Stomach (tissue), 9 donors: ENCODE results near the gene KIRREL3. TPM values are rescaled to one million over a fixed set of nuclear protein-coding genes. Genes with fewer than 3 reads are reported as not detected.

ENCODE experiments used
- DNase-seq, 2 donors: peaks; one replicate each; pipeline versions ENCODE4 v3.0.0 to v3.0.0-alpha.2; 2013 to 2019
- H3K27ac ChIP-seq, 5 donors: fragments of 200-600 bp in 4 of 5; sonication (generic) in 4 of 5; one replicate each; pipeline ENCODE4 v1.5.1; 2013 to 2019; ENCODE audit warnings: mild to moderate bottlenecking in 1 of 5, moderate library complexity in 1 of 5
- H3K27me3 ChIP-seq, 3 donors: fragments of 200-600 bp; sonication (generic); one replicate each; pipeline ENCODE4 v1.5.1; 2017 to 2019; ENCODE audit warnings: mixed run types in 1 of 3
- H3K36me3 ChIP-seq, 4 donors: fragments of 200-600 bp; sonication (generic); 1 replicate in 3 of 4; 2 replicates in 1 of 4; pipeline ENCODE4 v1.5.1; 2016 to 2019
- H3K4me1 ChIP-seq, 4 donors: fragments of 200-600 bp; sonication (generic); one replicate each; pipeline ENCODE4 v1.5.1; 2016 to 2019
- H3K4me3 ChIP-seq, 4 donors: fragments of 200-600 bp; sonication (generic) in 3 of 4; one replicate each; pipeline ENCODE4 v1.5.1; 2016 to 2019; ENCODE audit warnings: mild to moderate bottlenecking in 1 of 4
- H3K9me3 ChIP-seq, 4 donors: fragments of 200-600 bp; sonication (generic); one replicate each; pipeline ENCODE4 v1.5.1; 2016 to 2019
- EP300 ChIP-seq: sonication (generic); formaldehyde crosslinking; IDR thresholded peaks from one replicate; pipeline ENCODE4 v1.6.1; 2017; ENCODE audit warnings: antibody characterized with exemption
- POLR2A ChIP-seq, 4 donors: fragments of 450-650 bp; IDR thresholded peaks; one replicate each; pipeline ENCODE4 v1.6.1; 2016; ENCODE audit warnings: antibody characterized with exemption in 4 of 4, control low read depth in 2 of 4, mild to moderate bottlenecking in 1 of 4, moderate library complexity in 1 of 4
- POLR2AphosphoS5 ChIP-seq, 3 donors: sonication (generic); formaldehyde crosslinking; IDR thresholded peaks; one replicate each; pipeline ENCODE4 v1.6.1; 2016; ENCODE audit warnings: antibody characterized with exemption in 3 of 3
- WGBS, 5 donors: extraction: QIAGEN DNeasy Blood & Tissue Kit in 3 of 5; methylation state at CpG; one replicate each; pipeline versions ENCODE4 v1.1.5 to v1.1.7; 2013 to 2018; 5-methylcytosine and 5-hydroxymethylcytosine counted together
- intact Hi-C: fragments of 100-400 bp; cut with DNase I; formaldehyde crosslinking; loops from one replicate; pipeline ENCODE4 v1.15.1; 2023; ENCODE audit warnings: low total_unique reads
- polyA plus RNA-seq, 3 donors: library from polyadenylated mRNA; stranded (reverse); fragments of 200-250 nt; gene quantifications; one replicate each; pipeline ENCODE4 v1.2.3, GENCODE V29; 2013
- total RNA-seq, 5 donors: library from RNA; depleted of rRNA; stranded (reverse); fragments of >200 nt; gene quantifications; one replicate each; pipeline versions ENCODE4 v1.1.0 to v1.2.3, GENCODE V29; 2014 to 2016
- TF ChIP-seq, protein P1 (sequence below), 7 experiments: fragments of 450-650 bp in 4 of 7; fragments of 200-600 bp in 3 of 7; sonication (generic) in 3 of 7; IDR thresholded peaks; one replicate each; pipeline ENCODE4 v1.5.1; 2016 to 2019; ENCODE audit warnings: antibody characterized with exemption in 7 of 7, control low read depth in 2 of 7, mild to moderate bottlenecking in 1 of 7
- donor health status: healthy with polysubstance abuse.
- donor health status: Bipolar disorder and iron deficiency.
- donor health status: healthy.

Gene KIRREL3
- total and polyA plus RNA-seq, 8 donors: 0.10 to 1.7 (median 0.38) TPM; not detected in 4

DNA sequence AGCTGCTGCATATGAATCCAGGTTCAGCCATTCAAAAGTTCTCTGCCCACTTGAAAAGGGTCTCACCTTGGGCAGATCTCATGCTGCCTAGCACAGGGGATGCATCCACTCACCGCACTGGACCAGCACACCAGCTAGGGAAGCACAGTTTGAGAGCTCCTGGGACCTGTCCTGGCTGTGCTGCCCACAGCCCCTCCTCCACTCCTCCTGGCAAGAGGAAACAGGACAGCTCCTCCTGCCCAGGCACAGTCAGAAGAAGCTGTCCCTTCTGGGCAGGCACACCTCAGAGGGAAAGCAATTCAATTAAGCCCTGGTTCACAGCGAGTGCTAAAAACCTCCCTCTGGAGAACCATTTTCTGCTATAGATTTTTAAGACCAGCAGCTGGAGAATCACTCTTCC, 498.4 kb downstream of the KIRREL3 start:
- H3K36me3 ChIP-seq: no peaks in the 10 kb centered on the region
- intact Hi-C loops: no loop called here
- H3K27ac ChIP-seq: no peak overlapping the region
- no peaks in the 10 kb centered on the region for H3K4me1 ChIP-seq
- H3K4me3 ChIP-seq: no peak overlapping the region
- H3K27me3 ChIP-seq: peaks cover 0 to 74% (median 23%) of the 10 kb centered on the region in 3 donors
- no peak for DNase-seq
- TF ChIP-seq POLR2A (IDR thresholded peaks at IDR 0.05): no peak
- no peak for TF ChIP-seq POLR2AphosphoS5 (IDR thresholded peaks at IDR 0.05)
- no peak for TF ChIP-seq EP300
- TF ChIP-seq, protein P1, sequence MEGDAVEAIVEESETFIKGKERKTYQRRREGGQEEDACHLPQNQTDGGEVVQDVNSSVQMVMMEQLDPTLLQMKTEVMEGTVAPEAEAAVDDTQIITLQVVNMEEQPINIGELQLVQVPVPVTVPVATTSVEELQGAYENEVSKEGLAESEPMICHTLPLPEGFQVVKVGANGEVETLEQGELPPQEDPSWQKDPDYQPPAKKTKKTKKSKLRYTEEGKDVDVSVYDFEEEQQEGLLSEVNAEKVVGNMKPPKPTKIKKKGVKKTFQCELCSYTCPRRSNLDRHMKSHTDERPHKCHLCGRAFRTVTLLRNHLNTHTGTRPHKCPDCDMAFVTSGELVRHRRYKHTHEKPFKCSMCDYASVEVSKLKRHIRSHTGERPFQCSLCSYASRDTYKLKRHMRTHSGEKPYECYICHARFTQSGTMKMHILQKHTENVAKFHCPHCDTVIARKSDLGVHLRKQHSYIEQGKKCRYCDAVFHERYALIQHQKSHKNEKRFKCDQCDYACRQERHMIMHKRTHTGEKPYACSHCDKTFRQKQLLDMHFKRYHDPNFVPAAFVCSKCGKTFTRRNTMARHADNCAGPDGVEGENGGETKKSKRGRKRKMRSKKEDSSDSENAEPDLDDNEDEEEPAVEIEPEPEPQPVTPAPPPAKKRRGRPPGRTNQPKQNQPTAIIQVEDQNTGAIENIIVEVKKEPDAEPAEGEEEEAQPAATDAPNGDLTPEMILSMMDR (IDR thresholded peaks at IDR 0.05): no peak
- 29 to 72% (median 39%) methylated on average over 2 of the region's 2 CpGs for WGBS, 5 donors
- H3K9me3 ChIP-seq: peaks cover 4 to 41% (median 26%) of the 10 kb centered on the region in 4 donors

DNA sequence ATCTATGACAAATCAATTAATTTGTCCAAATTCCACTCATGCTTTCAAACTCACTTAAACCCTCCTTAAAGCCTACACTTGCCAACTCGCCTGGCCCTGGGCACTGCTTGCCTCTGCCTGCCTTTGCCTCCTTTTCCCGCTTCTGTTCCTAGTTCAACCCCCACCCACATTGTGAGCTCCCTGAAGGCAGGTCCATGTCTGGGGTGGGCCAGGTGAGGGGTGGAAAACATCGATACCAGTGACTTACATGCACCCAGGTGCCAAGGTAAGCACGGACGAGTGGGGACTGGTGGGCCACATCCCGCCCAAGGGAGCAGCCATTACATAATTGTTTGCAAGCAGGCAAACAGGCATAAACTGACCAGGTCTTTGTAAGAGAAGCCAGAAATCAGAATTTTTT, 498.9 kb downstream of the KIRREL3 start:
- Histone ChIP-seq H3K27me3 (peaks cover 0 to 74% (median 23%) of the 10 kb centered on the region in 3 donors), H3K36me3 (no peaks in the 10 kb centered on the region), H3K9me3 (peaks cover 4 to 35% (median 21%) of the 10 kb centered on the region in 4 donors), H3K4me1 (no peaks in the 10 kb centered on the region), H3K4me3 (no peak overlapping the region), H3K27ac (no peak overlapping the region)
- TF ChIP-seq EP300: no peak
- TF ChIP-seq, protein P1 (IDR thresholded peaks at IDR 0.05): no peak
- no peak for TF ChIP-seq POLR2AphosphoS5 (IDR thresholded peaks at IDR 0.05)
- no peak for TF ChIP-seq POLR2A (IDR thresholded peaks at IDR 0.05)
- intact Hi-C loops: no loop called here
- DNase-seq: no peak
- WGBS, 5 donors: 78 to 90% (median 86%) methylated on average over 6 of the region's 6 CpGs

DNA sequence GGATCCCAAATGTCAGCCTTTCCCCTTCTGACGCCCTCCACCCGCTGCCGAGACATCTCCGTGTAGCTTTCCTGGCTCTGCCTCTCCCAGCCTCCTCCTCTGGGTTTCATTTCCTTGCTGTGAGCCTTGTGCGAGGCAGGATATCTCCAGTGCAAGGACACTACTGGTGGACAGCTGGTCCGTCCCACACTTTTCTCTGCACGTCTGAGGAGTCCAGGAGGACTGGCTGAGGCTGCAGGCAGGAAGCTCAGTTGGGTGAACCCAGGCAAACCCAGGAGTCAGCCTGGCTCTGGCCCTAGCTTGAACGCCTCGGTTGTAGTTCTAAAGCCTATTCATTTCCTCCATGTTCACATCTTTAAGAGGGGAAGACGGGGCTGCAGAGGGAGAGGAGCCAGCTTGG, 499.6 kb downstream of the KIRREL3 start:
- TF ChIP-seq, protein P1 (IDR thresholded peaks at IDR 0.05): no peak
- TF ChIP-seq EP300 (no peak), POLR2AphosphoS5 (IDR thresholded peaks at IDR 0.05) (no peak), POLR2A (IDR thresholded peaks at IDR 0.05) (no peak)
- no peaks in the 10 kb centered on the region for H3K4me1 ChIP-seq
- DNase-seq: no peak
- H3K27me3 ChIP-seq: peaks cover 0 to 74% (median 23%) of the 10 kb centered on the region in 3 donors
- no peak overlapping the region for H3K4me3 ChIP-seq
- no peaks in the 10 kb centered on the region for H3K36me3 ChIP-seq
- H3K27ac ChIP-seq: no peak overlapping the region
- peaks cover 4 to 29% (median 17%) of the 10 kb centered on the region in 4 donors for H3K9me3 ChIP-seq
- 60 to 75% (median 68%) methylated on average over 10 of the region's 10 CpGs for WGBS, 5 donors
- intact Hi-C loops: no loop called here

DNA sequence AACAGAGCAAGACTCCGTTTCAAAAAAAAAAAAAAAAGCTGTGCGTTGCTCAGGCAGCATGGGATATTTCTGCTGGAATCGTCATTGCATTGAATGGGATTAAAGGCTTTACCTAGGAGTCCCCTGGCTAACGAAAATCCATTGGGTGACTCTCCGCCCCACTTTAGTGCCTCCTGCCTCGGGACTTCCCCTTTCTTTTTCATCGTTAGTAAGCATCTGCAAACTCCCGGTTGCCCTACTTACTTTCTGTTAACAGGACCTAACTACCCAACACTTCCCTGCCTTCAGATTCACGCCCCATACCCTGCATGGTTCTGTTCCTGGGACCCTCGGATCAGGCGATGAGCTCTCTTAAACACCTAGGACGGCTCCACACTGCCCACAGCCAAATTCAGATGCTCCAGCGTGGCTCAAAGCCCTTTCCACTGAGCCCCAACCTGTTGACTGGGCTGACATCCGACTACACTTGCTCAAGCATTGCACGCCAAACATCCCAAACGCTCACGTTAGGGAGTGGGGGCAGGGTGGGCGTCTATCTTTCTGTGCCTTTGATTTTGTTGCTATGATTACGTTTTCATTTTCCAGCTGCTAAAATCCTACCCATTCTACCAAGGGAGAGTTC, 501.3 kb downstream of the KIRREL3 start:
- no peaks in the 10 kb centered on the region for H3K4me1 ChIP-seq
- intact Hi-C loops: no loop called here
- no peak overlapping the region for H3K4me3 ChIP-seq
- H3K27me3 ChIP-seq: peaks cover 0 to 69% (median 19%) of the 10 kb centered on the region in 3 donors
- 50 to 57% (median 53%) methylated on average over 19 of the region's 19 CpGs for WGBS, 5 donors
- no peaks in the 10 kb centered on the region for H3K36me3 ChIP-seq
- no peak overlapping the region for H3K27ac ChIP-seq
- TF ChIP-seq EP300: no peak
- TF ChIP-seq POLR2AphosphoS5 (IDR thresholded peaks at IDR 0.05): no peak
- no peak for TF ChIP-seq POLR2A (IDR thresholded peaks at IDR 0.05)
- TF ChIP-seq, protein P1 (IDR thresholded peaks at IDR 0.05): no peak
- no peak for DNase-seq
- peaks cover 0 to 11% (median 3%) of the 10 kb centered on the region in 4 donors for H3K9me3 ChIP-seq
